Lung (tissue), 12 donors: ENCODE results near the gene ASCL3. TPM values are rescaled to one million over a fixed set of nuclear protein-coding genes. Genes with fewer than 3 reads are reported as not detected.

Source experiments
- ATAC-seq: fragments of 200-7000 bp; cut with Tn5 transposase; one replicate; pipeline ENCODE4 v1.9.1; 2020; ENCODE audit warnings: moderate number of reproducible peaks; ENCODE audit not compliant: insufficient read depth, low FRiP score
- DNase-seq, 3 donors: peaks; one replicate each; pipeline ENCODE4 v3.0.0-alpha.2; 2013 to 2017
- H3K27ac ChIP-seq, 2 donors: one replicate each; pipeline ENCODE4 v1.5.1; 2013; ENCODE audit warnings: mild to moderate bottlenecking in 2 of 2, moderate library complexity in 2 of 2, control low read depth in 1 of 2, inconsistent platforms in 1 of 2, low read depth in 1 of 2, low read length in 1 of 2
- H3K27me3 ChIP-seq, 3 donors: one replicate each; pipeline ENCODE4 v1.5.1; 2013; ENCODE audit warnings: low read length in 2 of 3; ENCODE audit not compliant: control insufficient read depth in 3 of 3, insufficient read depth in 3 of 3
- H3K36me3 ChIP-seq, 4 donors: one replicate each; pipeline ENCODE4 v1.5.1; 2013; ENCODE audit warnings: low read length in 4 of 4, mild to moderate bottlenecking in 1 of 4, moderate library complexity in 1 of 4; ENCODE audit not compliant: control insufficient read depth in 4 of 4, insufficient read depth in 4 of 4
- H3K4me1 ChIP-seq, 5 donors: one replicate each; pipeline ENCODE4 v1.5.1; 2013; ENCODE audit warnings: low read length in 5 of 5, mild to moderate bottlenecking in 2 of 5, moderate library complexity in 1 of 5; ENCODE audit not compliant: control insufficient read depth in 5 of 5, insufficient read depth in 5 of 5
- H3K4me3 ChIP-seq: one replicate; pipeline ENCODE4 v1.5.1; 2013; ENCODE audit warnings: mild to moderate bottlenecking, control low read depth, moderate library complexity
- H3K9ac ChIP-seq, 2 donors: one replicate each; pipeline ENCODE4 v1.5.1; 2013; ENCODE audit warnings: low read length in 2 of 2, control low read depth in 1 of 2; ENCODE audit not compliant: insufficient read depth in 1 of 2
- H3K9me3 ChIP-seq, 4 donors: one replicate each; pipeline ENCODE4 v1.5.1; 2013; ENCODE audit warnings: low read length in 3 of 4, mild to moderate bottlenecking in 1 of 4, moderate library complexity in 1 of 4; ENCODE audit not compliant: control insufficient read depth in 4 of 4, insufficient read depth in 3 of 4
- WGBS, 2 donors: extraction: QIAGEN DNeasy Blood & Tissue Kit; methylation state at CpG; one replicate each; pipeline ENCODE4 v1.1.7; 2013; 5-methylcytosine and 5-hydroxymethylcytosine counted together
- polyA plus RNA-seq, 2 donors: library from polyadenylated mRNA; stranded (reverse); fragments of 200-250 nt; gene quantifications; one replicate each; pipeline ENCODE4 v1.2.1, GENCODE V29; 2013
- total RNA-seq, 2 donors: library from RNA; depleted of rRNA in 1 of 2; stranded (reverse); fragments of >200 nt in 1 of 2; gene quantifications; one replicate each; pipeline ENCODE4 v1.2.1, GENCODE V29; 2014 to 2021
- TF ChIP-seq, protein P1 (sequence below): IDR thresholded peaks from 2 replicates; pipeline ENCODE4 v1.5.1; 2012; ENCODE audit warnings: mild to moderate bottlenecking; ENCODE audit errors: control extremely low read depth, extremely low read depth
- donor health status: control.
- donor health status: control.
- donor health status: Bipolar disorder and iron deficiency.
- donor health status: healthy.
- donor health status: DM: yes; HTN: yes; CAD: no.

ASCL3 gene
- total and polyA plus RNA-seq, 4 donors = not detected

DNA sequence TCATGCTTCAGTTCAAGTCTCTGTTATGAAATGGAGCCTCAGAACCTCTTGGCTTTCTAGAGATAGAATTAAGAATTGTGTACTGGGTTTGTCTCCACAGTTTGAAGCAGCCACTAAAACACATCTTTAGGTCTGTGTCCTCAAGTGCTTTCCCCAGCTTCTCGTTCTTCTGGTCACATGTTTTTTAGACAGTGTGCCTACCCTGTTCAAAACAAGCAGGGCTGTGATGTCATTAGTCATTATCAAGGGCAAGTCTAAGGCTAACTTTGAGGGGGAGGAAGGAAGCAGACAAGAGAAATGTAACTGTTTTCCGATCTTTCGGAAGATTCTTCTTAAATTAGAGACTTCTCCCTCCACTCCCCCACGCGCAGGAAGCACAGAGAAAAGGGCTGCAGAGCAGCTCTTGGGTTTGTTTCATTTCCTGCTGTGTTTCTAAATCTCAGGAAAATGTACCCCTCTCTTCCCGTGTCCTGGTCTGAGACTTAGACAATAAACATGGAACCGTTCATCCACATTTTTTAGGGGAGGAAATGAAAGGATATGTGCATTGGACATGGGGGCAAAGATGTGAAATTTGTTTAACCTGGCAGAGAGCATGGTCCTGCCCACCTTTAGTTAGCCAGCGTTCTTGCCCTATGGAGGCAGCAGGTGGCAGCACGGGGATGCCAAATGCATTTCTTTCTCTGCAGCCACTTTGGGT is 28.7 kb downstream of the ASCL3 start:
- 6 to 10% methylated on average over 9 of the region's 9 CpGs for WGBS, 2 donors
- Histone ChIP-seq H3K9me3 (no peaks in the 10 kb centered on the region), H3K36me3 (peaks cover 7 to 23% (median 12%) of the 10 kb centered on the region in 4 donors), H3K9ac (no peak overlapping the region), H3K27ac (peak overlapping the region in 1 of 2 donors; percentile 47), H3K4me1 (peaks cover 0 to 18% (median 7%) of the 10 kb centered on the region in 5 donors), H3K27me3 (no peaks in the 10 kb centered on the region), H3K4me3 (no peak overlapping the region)
- ATAC-seq (no peak), DNase-seq (peak; percentile 58 to 62 (median 61))
- TF ChIP-seq, protein P1, sequence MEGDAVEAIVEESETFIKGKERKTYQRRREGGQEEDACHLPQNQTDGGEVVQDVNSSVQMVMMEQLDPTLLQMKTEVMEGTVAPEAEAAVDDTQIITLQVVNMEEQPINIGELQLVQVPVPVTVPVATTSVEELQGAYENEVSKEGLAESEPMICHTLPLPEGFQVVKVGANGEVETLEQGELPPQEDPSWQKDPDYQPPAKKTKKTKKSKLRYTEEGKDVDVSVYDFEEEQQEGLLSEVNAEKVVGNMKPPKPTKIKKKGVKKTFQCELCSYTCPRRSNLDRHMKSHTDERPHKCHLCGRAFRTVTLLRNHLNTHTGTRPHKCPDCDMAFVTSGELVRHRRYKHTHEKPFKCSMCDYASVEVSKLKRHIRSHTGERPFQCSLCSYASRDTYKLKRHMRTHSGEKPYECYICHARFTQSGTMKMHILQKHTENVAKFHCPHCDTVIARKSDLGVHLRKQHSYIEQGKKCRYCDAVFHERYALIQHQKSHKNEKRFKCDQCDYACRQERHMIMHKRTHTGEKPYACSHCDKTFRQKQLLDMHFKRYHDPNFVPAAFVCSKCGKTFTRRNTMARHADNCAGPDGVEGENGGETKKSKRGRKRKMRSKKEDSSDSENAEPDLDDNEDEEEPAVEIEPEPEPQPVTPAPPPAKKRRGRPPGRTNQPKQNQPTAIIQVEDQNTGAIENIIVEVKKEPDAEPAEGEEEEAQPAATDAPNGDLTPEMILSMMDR = peak; percentile 31

- peak within 1 kb of the TSS; percentile 89 for H3K4me3 ChIP-seq
- ATAC-seq (peak; percentile 97), DNase-seq (peak; percentile 99)
- H3K9me3 ChIP-seq = no peaks in the 10 kb centered on the region
- H3K36me3 ChIP-seq = peaks cover 0 to under 1% (median 0%) of the 10 kb centered on the region in 4 donors
- WGBS, 2 donors = 0 to 1% methylated on average over 49 to 68 of the region's 68 CpGs
- peak within 1 kb of the TSS; percentile 84 to 97 for H3K27ac ChIP-seq
- TF ChIP-seq, protein P1 = no peak
- H3K27me3 ChIP-seq = no peaks in the 10 kb centered on the region
- H3K9ac ChIP-seq = peak within 1 kb of the TSS; percentile 43 to 86
- H3K4me1 ChIP-seq = peaks cover 0 to 18% (median 6%) of the 10 kb centered on the region in 5 donors
Measured at GRCh38 chr11:8911029-8911823, 31.6 kb downstream of the ASCL3 start, which contains the start of gene AKIP1. Gene AKIP1 (plus strand): TSS chr11:8911189. CDS start chr11:8911450, 261 bp downstream.

DNA sequence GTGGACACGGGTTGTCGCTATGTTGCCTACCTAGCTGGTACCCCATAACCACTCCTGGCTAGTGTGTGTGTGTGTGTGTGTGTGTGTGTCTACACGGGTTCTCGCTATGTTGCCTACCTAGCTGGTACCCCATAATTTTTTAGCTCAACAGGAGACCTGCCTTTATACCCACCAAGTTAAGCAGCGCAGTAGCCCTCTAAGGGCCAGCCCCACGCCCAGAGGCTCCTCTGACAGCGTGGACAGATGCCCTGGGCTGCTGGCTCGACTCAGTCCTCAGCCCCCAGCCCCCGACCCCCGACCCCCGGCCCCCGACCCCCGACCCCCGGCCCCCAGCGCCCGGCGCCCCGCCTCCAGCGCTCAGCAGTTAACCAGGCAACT is 32.2 kb downstream of the ASCL3 start:
- TF ChIP-seq, protein P1 = no peak
- peak overlapping the region; percentile 43 to 86 for H3K9ac ChIP-seq

More for the DNA sequence above, 32.2 kb downstream of the ASCL3 start:
- ATAC-seq (peak; percentile 7), DNase-seq (no peak)
- Histone ChIP-seq H3K27ac (peak overlapping the region in 1 of 2 donors; percentile 45), H3K4me1 (peaks cover 0 to 18% (median 6%) of the 10 kb centered on the region in 5 donors), H3K9me3 (no peaks in the 10 kb centered on the region), H3K36me3 (no peaks in the 10 kb centered on the region), H3K27me3 (no peaks in the 10 kb centered on the region), H3K4me3 (peak overlapping the region; percentile 44)
- WGBS, 2 donors = 1 to 6% methylated on average over 14 to 18 of the region's 19 CpGs
